ENCODE data around the gene TGIF2.
"Not testable (repeated sequence)": the region's sequence is repeated elsewhere in the genome, so short reads cannot be mapped to it uniquely, and the experiment has no call there.

Gene TGIF2

DNA sequence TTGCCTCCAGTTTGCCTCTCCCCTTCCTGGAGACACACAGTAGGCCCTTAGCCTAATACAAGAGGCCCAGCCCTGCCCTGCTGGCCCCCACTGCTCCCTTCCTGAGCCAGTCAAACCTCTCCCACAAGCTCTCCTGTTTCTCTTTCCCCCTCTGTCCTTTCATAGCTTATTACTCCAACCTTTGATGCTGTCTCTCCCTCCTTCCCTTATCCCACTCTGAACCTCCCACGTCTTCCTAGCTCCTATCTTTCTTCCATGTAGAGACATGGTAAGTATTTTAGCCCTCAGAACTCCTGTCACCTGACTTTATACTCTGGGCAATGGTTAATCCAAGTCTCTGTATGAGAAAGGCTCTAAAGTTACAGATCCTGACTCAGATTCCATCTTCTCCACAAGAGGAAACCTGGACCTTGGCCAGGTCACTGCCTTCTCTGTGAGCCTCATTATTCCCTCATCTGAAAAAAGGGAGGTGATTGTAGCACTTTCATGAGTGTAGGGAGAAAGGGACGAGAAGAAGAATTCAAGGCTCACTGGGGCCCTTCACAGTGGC, 6.7 kb downstream of the TGIF2 start:
- DNase-seq = no peak

DNA sequence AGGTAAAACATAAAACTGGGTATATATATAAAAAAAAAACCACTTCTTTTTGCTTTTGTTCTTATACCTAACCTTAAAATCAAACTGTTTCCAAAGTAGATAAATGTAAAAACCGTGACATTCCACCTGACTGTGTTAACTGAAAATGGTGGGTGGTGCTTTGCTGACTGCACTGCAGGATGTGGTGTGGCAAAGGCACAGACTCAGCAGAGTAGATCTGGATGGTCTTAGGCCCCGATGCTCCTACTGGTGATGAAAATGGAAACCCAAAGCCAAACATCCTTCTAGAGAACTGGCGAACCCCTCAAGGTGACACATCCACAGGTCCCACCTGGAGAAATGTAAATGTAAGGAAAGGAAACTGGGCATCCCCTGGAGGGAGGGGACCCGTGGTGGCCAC, 8.9 kb downstream of the TGIF2 start:
- no peak for DNase-seq

DNA sequence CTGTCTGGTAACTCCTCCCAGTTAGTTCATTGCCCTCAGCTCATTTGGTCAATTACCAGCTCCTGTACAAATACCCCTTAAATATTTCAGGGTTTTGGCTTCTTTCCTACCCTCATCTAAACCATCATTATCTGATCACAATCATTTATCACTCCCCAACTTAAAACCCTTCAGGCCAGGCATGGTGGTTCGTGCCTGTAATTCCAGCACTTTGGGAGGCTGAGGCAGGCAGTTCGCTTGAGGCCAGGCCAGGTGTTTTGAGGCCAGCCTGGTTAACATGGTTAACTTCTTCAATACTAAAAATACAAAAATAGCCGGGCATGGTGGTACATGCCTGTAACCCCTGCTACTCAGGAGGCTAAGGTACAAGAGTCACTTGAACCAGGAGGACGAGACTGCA, 9.4 kb downstream of the TGIF2 start:
- no peak for DNase-seq

DNA sequence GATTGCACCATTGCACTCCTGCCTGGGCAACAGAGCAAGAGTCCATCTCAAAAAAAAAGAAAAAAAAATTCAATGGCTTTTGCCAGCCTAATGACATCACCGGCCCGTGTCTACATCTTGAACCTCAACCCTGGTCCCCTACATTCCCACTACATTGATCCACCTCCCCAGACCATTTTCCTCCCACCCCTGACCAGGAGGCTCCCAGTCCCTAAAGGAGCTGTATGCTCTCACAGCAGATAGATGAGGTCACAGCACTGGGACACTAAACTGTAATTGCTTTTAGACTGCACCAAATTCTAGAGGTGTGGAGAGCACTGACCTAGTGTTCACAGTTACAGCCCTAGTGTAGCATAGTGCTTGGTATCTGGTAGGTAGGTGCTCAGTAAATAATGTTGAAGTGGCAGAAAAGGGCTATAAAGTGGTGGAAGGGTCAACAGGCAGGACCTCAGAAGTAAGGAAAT, 10.7 kb downstream of the TGIF2 start:
- DNase-seq = no peak

DNA sequence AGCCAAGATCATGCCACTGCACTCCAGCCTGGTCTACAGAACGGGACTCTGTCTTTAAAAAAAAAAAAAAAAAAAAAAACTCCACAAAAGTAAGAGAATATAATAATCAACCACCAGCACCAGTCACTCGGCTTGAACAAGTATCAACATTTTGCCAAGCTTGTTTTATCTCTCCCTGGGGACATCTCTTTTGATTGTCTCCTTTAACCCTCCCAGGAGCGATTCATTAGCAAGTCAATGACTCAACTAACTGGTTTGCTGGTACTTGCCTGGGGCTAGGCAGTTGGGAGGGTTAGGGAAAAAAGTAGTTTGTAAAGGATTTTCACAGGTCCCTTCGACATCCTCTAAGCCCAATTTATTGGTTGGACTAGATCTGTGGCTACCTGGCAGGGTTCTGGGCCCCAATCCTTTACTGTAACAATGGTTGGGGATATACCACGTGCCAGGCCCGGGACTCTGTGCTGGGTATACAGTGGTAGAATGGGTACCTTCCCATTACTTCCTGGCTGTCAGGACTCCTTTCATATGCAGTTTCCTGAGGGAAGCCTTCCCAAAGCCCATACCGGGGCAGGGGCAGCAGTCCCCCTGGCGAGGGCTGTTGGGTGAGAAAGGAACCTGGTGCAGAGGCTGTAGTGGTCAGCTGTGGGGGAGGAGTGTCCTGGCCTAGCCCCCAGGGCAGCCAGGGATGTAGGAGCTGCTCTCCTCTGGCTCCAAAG, 12.2 kb downstream of the TGIF2 start:
- no peak for DNase-seq

DNA sequence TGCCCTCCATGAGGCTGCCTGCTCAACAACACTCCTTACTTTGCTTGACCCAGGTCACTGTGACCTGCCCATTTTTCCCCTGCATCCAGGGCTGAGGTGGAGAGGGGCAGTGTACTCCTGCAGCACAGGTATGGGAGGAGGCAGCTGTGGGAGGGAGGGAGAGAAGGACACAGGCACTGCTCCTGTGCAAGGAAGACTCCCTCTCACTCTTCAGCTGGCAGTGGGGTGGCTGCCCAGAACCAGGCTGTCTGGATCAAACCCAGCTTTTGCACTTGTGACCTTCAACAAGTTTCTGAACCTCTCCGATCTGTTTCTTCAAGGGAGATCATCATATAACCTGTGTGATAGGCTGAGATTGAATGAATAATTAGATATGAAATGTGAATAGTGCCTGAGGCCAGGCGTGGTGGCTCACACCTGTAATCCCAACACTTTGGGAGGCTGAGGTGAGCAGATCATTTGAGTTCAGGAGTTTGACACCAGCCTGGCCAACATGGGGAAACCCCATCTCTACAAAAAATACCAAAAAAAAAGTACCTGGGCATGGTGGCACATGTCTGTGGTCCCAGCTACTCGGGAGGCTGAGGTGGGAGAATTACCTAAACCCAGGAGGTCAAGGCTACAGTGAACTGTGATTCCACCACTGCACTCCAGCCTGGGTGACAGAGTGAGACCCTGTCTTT, 14.1 kb downstream of the TGIF2 start:
- DNase-seq = no peak

DNA sequence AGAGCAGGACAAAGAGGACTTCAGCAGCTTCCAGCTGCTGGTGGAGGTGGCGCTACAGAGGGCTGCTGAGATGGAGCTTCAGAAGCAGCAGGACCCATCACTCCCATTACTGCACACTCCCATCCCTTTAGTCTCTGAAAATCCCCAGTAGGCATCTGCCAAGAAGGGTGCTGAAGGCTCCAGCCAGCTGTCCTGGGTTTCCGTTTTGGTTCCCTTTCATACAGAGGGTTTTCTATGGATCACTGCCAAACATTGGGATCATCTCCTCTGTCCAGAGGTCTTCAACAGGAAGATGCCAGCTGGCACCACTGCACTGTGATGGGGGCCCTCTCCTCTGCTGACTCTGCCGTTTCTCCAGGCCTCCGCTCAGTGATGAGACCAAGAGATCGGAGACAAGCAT, 17.9 kb downstream of the TGIF2 start:
- DNase-seq = no peak

DNA sequence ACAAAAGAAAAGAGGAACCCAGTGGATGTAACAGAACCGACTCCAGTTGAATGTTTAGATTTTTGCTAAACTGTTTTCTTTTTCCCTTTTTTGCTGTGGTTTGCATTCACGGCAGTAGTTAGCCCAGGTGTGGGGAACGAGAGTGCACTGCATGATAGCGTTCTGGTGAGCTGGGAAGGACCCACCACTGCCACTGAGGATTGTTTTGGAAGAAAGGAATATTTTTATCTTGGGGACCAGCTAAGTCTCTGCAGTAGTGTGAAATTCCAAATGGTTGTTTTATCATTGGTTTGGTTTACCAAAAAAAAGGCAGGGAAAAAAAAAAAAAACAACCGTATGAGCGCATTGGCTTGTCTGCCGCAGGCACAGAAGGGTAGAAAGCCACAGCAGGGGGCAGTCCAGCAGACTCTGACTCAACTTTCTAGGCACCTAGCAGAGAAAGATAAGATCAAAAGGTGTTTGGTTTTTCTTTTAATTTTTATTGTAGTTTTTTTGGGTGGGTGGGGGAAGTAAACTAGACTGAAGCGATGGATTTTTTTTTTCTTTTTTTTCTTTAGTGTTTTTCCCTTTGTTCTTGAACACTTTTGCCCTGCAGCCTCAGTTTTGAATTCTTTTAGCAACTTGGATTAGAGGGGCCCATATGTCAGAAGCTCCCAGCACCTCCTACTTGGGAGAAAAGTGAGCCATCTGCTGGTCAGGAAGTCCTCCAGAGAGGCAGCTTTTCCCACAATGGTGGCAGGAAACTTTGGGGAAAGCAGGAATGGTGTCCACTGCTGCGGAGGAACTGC, 18.7 kb downstream of the TGIF2 start:
- DNase-seq = peak in 1 of 3 donors; percentile 16

DNA sequence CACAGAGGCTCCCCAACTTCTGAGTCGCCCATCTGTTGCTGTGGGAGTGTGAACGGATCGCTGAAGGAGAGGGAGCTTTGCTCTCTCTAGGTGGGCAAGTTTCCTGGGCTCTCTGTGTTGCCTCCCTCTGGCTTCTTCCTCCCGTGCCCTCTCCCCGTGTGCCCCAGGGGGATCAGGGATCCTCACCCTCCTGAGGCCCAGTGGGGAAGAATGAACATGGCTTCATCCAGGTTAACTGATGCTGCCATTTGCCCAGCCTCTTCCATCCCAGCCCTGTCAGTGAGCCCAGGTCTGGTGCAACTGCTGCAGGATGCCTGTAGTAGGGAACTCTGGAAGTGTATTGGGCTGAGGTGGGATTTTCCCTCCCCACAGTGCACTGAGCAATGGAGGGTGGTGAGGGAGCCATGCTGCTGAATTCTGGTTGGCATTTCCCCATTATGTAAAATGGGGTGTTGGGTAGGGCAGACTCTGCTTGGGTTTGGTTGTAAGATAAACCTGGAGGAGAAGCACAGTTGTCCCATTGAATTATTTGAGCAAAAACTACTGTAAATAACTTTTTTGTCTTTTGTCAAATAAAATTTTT, 20.0 kb downstream of the TGIF2 start:
- DNase-seq = peak in 2 of 3 donors; percentile 34 to 46

DNA sequence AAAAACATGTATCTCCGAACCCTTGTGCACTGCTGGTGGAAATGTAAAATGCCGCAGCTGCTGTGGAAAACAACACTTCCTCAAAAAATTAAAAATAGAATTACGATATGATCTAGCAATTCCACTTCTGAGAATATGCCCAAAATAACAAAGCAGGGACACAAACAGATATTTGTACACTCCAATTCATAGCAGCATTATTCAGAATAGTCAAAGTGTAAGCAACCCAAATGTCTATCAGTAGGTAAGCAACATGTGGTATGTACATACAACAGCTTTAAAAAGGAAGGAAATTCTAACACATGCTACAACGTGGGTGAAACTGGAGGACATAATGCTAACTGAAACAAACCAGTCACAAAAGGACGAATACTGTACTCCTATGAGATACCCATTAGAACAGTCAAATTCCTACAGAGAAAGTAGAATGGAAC, 26.5 kb downstream of the TGIF2 start:
- peak; percentile 33 to 49 (median 46) for DNase-seq

DNA sequence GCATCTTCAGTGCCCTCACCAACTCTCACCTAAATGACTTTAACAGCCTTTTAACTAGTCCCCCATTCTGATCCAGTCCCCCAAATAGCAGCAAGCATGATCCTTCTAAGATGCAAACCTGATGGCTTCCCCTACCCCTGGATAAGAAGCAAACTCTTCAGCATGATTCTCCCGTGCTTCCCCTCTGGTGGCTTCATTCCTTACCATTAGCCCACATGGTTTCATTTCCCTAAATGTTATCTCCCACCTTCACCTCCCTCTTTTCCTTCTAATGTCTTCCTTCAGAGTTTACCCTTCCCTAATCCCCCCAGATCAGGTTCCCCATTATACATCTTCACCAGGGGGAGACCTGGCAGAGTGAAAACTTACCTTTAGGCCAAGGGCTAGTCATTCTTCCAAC, 28.1 kb downstream of the TGIF2 start:
- peak; percentile 53 to 58 (median 53) for DNase-seq

DNA sequence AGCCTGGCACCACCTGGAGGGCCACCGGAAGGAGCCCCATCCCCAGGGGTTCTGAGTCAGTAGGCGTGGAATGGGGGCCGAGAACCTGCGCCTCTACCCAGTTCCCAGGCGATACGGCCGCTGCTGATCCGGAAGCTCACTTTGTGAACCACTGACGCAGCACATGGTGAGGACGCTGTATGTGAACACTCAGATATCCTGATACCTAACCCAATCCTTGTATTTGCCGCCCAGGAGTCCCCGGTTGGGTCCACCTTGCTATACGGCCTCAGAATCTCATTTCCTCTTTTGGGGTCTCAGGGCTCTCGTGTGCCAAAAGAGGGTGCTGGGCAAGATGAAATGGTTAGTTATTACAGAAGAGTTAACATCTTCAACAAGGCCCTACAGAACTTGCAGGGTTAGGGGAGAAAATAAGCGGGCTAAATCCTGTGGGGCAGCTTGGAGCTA, 31.6 kb downstream of the TGIF2 start:
- peak; percentile 40 to 44 (median 42) for DNase-seq

DNA sequence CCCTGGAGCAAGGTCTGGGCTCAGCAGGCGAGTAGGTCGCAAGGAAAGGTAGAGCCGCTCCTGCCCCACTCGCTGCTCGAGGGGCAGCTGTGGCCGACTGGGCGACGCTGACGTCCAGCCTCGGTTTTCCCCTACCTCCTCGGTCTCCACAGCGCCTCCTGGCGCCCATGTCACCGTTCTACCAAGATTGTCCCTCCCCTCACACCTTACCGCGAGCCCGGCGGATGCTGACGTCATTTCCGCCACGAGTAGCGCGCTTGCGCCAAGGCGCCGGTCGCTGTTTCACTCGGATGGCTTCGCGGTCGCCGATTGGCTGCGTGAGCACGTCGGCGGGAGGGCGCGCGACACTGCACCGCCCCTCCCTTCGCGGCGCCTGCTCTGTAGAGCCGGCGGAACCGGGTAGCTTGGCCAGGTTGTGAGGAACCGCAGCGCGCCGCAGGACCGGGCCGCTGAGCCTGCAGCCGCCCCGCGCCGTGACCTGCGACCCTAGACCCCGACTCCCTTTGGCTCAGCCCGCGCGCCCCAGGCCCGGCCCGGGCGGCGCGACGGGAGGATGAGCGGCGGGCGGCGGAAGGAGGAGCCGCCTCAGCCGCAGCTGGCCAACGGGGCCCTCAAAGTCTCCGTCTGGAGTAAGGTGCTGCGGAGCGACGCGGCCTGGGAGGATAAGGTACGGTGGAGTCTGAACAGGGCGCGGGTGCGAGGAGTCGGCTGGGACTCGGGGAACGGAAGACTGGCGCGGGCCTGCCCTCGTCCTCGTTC, 32.2 kb downstream of the TGIF2 start, which contains the start of gene RAB5IF:
RAB5IF (plus strand) TSS at position 381 of the 759 bp plus-strand sequence; CDS start at position 554, 173 bp downstream.
- DNase-seq = peak; percentile 100

DNA sequence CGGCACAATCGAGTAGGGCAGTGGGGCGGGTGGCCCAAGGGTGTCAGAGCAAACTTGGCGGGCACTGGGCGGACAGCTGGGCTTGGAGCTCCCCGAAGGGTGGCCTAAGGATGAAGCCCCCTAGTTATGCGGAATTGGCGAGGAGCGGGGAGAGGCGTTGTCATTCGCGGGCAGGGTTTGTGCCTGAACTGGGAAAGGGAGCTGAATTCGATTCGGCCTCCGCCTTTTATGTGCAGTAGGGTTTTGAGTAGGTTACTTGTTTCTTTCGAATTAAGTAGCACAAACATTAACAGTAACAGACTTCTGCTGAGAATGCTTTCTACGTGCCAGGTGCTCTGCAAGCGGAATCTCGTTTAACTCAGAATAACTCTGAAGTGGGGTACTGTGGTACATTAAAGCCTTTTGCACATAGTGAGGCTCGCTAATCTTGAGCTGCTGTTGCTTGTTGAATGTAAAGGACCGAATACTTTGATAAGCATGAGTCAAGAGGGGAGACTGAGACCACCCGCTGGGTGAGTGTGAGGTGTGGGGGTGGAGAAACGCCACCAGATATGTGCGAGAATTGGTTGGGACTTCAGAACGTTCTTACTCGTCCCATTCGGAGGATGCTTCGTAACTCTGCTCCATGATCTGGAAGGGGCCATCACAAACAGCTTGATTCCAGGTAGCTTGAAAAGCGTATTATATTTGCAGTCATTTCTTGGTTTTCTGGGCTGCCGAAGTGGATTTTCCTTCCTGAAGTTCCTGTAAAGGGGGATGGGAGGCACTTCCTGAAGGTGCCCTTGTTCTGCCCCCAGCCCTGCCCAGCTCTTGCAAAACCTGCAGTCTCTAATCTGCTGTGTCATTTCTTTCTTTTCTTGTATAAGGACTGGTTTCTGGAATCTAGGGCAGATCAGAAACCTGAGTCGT, 33.0 kb downstream of the TGIF2 start:
- peak; percentile 66 to 79 (median 75) for DNase-seq

DNA sequence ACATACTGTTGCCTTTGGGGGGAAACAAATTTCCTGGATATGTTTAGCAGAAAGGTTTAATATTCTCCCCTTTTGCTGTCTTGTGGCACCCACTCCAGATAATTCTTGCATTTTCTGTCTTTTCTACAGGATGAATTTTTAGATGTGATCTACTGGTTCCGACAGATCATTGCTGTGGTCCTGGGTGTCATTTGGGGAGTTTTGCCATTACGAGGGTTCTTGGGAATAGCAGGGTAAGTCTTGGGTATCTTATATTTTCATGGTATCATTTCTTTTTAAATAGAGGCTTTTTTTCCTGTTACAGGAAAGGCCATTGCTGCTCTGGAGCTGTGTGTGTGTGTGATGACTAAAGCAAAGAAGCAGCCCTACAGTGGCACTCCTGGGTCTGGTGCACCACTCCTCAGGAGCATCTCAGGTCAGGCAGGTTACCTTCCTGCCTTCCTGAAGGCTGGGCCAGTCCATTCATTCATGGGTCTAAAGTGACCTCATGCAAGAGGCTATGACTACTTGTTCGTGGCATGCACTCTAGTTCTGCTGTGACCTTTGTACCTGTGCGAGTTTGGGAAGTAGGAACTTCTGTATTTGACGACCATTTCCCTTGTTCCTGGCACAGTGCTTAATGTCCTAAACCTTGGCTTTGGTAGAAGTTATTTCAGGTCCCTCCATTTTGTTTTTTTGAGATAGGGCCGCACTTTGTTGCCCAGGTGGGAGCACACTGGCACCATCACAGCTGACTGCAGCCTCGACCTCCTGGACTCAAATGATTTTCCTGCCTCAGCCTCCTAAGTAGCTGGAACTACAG, 34.4 kb downstream of the TGIF2 start:
- DNase-seq = peak in 1 of 3 donors; percentile 15

DNA sequence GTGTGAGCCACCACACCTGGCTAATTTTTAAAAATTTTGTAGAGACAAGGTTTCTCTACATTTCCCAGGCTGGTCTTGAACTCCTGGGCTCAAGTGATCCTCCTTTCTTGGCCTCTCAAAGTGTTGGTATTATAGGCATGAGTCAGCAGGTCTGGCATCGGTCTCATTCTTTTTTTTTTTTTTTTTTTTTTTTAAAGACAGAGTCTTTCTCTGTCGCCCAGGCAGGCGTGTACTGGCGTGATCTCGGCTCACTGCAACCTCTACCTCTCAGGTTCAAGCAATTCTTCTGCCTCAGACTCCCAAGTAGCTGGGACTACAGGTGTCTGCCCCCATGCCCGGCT, 35.0 kb downstream of the TGIF2 start:
- DNase-seq = not testable (repeated sequence)

DNA sequence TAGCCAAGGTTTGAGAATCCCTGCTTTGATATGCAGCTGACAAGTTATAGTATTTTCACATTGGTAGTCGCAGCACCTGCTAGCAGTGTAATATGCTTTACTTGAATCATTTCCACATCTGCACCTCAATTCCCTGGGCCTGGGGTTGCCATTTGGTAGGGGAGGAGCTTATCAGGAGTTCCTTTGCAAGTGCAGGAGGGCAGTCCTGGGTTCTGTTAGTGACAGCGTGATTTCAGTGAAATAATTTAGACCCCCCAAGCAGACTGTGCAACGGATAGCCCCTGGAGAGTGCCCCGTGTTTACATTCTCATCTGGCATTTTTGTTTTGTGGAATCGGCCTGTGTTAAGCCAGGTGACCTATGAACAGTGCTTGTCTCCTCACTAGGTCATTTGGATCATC, 38.2 kb downstream of the TGIF2 start:
- DNase-seq = no peak

DNA sequence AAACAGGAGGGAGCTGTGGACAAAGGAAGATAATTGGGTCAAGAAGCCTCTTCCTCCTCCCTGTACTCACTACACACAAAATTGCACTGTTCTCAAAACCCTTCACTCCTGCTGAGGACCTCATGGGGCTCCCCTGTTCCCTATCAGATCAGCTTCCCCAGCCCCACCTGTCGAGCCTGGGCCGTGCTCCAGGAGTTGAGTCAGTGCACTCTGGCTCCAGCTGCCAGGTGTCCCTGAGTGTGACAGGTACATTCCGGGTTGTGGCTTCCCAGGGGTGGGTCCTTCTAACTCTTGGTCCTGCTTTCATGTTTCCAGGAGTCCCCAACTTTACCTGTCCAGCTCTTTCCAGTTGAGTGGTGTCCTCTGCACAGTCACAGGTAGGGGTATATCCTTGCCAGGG, 40.6 kb downstream of the TGIF2 start:
- DNase-seq = no peak

DNA sequence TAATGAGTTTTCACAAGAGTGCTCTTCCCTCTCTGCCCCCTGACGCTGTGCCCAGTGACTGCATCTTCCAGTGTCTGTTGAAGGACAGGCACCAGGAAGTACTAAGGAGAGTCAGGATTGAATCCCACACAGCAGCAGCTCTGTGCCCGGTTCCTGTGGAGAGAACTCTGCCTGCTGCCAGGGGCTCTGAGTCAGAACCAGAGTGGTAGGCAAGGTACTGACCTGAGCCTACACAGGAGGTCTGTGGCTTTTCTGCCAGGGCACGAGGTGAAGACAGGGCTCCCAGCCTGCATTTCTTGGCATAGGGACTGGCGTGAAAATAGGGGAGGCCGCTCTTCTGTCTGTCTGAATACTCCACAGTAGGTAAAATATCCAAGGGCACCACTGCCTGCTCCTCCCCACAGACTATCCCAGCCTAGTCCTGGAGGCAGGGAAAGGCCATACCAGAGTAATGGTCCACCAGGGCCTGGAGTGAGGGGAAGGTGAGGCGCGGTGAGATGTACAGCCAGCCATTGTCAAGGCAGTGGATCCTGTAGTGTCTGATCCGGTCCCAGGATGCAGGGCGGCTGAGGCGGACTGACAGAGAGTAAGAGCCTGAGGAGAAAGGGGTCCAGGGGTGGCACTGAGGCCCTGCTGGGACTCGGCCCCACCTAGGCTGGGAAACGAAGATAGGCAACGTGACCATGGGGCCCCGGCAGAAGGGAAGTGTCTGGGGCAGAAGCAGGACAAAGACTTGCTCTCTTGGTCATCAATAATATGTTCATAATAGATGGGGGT, 41.6 kb downstream of the TGIF2 start:
- no peak for DNase-seq
